AG04450 (cell line): ENCODE results near the gene PPIG. TPM values are rescaled to one million over a fixed set of nuclear protein-coding genes. Genes with fewer than 3 reads are reported as not detected.

Experiments used
- CTCF ChIA-PET: fragments of 300-600, 350-600 bp; formaldehyde crosslinking; extraction: SDS; loops from one replicate; lab custom pipeline; 2022; ENCODE audit warnings: antibody characterized with exemption, inconsistent platforms; lab: Charles Lee
- POLR2A ChIA-PET: fragments of 350-600 bp; formaldehyde crosslinking; extraction: SDS; loops from one replicate; lab custom pipeline; 2021; ENCODE audit warnings: antibody characterized with exemption, inconsistent platforms; lab: Yijun Ruan, JAX
- DNase-seq: peaks from one replicate; pipeline ENCODE4 v3.0.0-alpha.2; 2011; ENCODE audit warnings: low read depth, low spot score
- H3K27ac ChIP-seq: one replicate; pipeline ENCODE4 v1.5.1; 2012; ENCODE audit warnings: low read depth, low read length, control low read depth
- H3K27me3 ChIP-seq: one replicate; pipeline ENCODE4 v1.6.0; 2012; ENCODE audit warnings: low read length; ENCODE audit not compliant: control insufficient read depth, insufficient read depth
- H3K4me3 ChIP-seq: 2 replicates; pipeline ENCODE4 v1.5.1; 2011; ENCODE audit warnings: mild to moderate bottlenecking, low read depth, low read length, control low read depth
- H3K9me3 ChIP-seq: 2 replicates; pipeline ENCODE4 v1.5.1; 2012; ENCODE audit warnings: low read length; ENCODE audit not compliant: control insufficient read depth, insufficient read depth
- polyA plus RNA-seq: library from polyadenylated mRNA; depleted of rRNA; stranded (reverse); fragments of >200 nt; gene quantifications from 2 replicates; pipeline ENCODE4 v1.2.3, GENCODE V29; 2011
- TF ChIP-seq, protein P1 (sequence below): IDR thresholded peaks from 2 replicates; pipeline ENCODE4 v1.5.1; 2011; ENCODE audit warnings: low read depth, low read length, control low read depth, inconsistent platforms

PPIG gene
- polyA plus RNA-seq, 1 experiment = 47.1 TPM

DNA sequence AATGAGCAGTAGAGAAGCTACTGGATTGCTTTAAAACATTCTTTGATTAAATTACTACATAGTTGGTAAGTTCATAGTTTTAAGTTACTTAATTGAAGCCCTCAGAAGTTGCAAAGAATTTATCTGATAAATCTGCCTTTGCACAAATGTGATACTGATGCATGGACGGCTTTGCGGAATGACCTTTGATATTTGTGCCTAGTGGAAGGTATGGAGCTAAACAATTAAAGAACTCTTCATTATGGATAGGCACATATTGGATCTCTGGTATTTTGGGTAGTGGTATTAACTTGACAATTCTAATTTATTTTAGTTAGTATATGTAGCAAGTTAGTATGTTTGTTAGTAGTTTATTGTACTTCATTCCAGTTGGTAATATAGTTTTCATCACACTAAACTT, 56.0 kb downstream of the PPIG start:
- H3K27ac ChIP-seq = no peak overlapping the region
- CTCF ChIA-PET = no interaction called here
- H3K9me3 ChIP-seq = no peaks in the 10 kb centered on the region
- TF ChIP-seq, protein P1, sequence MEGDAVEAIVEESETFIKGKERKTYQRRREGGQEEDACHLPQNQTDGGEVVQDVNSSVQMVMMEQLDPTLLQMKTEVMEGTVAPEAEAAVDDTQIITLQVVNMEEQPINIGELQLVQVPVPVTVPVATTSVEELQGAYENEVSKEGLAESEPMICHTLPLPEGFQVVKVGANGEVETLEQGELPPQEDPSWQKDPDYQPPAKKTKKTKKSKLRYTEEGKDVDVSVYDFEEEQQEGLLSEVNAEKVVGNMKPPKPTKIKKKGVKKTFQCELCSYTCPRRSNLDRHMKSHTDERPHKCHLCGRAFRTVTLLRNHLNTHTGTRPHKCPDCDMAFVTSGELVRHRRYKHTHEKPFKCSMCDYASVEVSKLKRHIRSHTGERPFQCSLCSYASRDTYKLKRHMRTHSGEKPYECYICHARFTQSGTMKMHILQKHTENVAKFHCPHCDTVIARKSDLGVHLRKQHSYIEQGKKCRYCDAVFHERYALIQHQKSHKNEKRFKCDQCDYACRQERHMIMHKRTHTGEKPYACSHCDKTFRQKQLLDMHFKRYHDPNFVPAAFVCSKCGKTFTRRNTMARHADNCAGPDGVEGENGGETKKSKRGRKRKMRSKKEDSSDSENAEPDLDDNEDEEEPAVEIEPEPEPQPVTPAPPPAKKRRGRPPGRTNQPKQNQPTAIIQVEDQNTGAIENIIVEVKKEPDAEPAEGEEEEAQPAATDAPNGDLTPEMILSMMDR = no peak
- H3K27me3 ChIP-seq = no peaks in the 10 kb centered on the region
- H3K4me3 ChIP-seq = no peak overlapping the region
- DNase-seq = no peak
- POLR2A ChIA-PET = no interaction called here

DNA sequence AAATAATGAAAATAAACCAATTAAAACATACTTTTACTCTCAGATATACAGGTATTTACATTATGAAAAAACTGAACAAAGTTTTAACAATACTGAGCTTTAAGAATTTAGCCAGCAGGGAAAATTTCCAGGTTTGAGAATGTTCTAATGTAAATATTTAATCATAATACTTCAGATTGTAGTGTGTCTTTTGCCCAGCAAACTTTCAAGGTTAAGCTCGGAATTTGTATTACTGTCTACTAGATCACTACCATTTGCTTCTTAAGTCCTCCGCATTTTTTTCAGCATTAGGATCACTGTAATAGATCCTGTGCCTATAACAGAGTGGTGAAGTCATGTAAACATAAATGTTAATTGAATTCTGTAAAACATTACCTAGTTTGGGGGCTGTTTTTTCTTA, 57.3 kb downstream of the PPIG start:
- CTCF ChIA-PET = interaction anchor here (0.6 kb wide), 1 partner anchor 47 kb away, joined by 3 read pairs; no protein-coding TSS in a partner anchor
- DNase-seq = peak; percentile 38
- TF ChIP-seq, protein P1 = no peak
- POLR2A ChIA-PET = interaction anchor here (0.7 to 0.9 kb wide), 4 partner anchors 69 to 187 kb away, joined by 3 to 4 read pairs (median 3); no protein-coding TSS in a partner anchor
- H3K27me3 ChIP-seq = no peaks in the 10 kb centered on the region
- no peaks in the 10 kb centered on the region for H3K9me3 ChIP-seq
- no peak overlapping the region for H3K27ac ChIP-seq
- no peak overlapping the region for H3K4me3 ChIP-seq

DNA sequence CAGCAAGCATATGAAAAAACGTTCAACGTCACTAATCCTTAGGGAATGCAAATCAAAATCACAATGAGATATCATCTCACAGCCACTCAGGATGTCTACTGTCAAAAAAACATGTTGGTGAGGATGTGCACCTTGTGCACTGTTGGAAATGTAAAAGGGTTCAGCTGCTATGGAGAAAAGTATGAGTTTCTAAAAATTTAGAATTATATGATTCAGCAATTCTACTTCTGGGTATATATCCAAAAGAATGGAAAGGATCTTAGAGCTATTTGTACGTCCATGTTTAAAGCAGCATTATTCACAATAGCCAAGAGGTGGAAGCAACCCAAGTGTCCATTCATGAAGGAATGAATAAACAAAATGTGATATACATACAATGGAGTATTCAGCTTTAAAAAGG, 60.0 kb downstream of the PPIG start:
- no peak overlapping the region for H3K27ac ChIP-seq
- H3K9me3 ChIP-seq = no peaks in the 10 kb centered on the region
- POLR2A ChIA-PET = interaction anchor here (0.6 kb wide), 2 partner anchors 12 to 53 kb away, joined by 3 to 8 read pairs; no protein-coding TSS in a partner anchor
- CTCF ChIA-PET = interaction anchor here (0.6 kb wide), 1 partner anchor 19 kb away, joined by 3 read pairs; no protein-coding TSS in a partner anchor
- H3K27me3 ChIP-seq = no peaks in the 10 kb centered on the region
- no peak for DNase-seq
- no peak overlapping the region for H3K4me3 ChIP-seq
- TF ChIP-seq, protein P1 = no peak

DNA sequence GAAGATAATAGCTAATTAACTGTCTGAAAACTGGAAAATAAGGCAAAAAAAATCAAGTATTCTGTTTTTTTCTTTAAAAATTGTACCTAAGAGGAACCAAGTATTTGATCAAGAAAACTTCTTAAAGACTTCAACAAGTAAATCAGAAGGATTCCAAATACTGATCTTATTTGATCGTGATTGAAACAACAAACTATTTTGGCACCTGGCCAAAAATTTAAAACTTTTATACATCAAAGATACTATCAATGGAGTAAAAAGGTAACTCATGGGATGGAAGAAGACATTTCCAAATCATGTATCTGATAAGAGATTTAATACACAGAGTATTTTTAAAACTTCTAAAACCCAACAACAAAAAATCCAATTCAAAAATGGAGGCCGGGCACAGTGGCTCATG, 63.3 kb downstream of the PPIG start:
- ChIA-PET CTCF (no interaction called here), POLR2A (no interaction called here)
- Histone ChIP-seq H3K27me3 (no peaks in the 10 kb centered on the region), H3K9me3 (no peaks in the 10 kb centered on the region), H3K4me3 (no peak overlapping the region), H3K27ac (no peak overlapping the region)
- TF ChIP-seq, protein P1 = no peak
- DNase-seq = no peak

DNA sequence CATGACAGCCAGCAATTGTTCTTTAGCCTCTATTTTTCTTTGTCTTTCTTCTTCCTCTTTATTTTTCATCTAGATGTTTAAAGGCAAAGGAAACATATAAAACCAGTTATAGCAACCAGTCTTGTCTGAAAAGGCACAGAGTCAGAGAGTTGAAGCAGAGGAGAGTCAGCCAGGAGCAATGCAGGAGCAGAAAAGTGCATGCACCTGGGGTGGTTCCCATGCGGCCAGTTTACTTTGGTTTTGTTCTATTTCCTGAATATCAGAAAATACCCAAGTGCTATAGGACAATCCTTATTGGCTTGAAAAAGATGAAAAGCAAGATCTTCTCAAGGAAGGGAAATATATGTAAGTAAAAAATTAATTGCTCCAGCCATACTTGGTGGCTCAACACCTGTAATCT, 65.1 kb downstream of the PPIG start:
- TF ChIP-seq, protein P1 = no peak
- Histone ChIP-seq H3K27ac (no peak overlapping the region), H3K4me3 (no peak overlapping the region), H3K27me3 (no peaks in the 10 kb centered on the region), H3K9me3 (no peaks in the 10 kb centered on the region)
- CTCF ChIA-PET = no interaction called here
- no peak for DNase-seq
- POLR2A ChIA-PET = no interaction called here
